ENCODE results near the gene CAPN5. TPM values are rescaled to one million over a fixed set of nuclear protein-coding genes. Genes with fewer than 3 reads are reported as not detected.

Gene CAPN5
- total RNA-seq, 1 donor from 2014 or later, result 19.4 TPM

DNA sequence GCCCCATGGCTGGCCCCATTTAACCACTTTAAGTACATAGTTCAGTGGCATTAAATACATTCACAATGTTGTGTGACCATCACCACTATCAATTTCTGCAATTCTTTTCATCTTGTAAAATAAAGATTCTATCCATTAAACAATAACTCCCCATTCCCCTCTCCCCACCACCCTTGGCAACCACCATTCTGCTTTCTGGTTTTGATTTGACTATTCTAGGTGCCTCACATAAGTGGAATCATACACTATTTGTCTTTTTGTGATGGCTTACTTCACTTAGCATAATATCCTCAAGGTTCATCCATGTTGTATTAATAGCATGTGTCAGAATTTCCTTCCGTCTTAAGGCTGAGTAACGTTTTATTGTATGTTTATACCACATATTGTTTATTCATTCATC is 68.3 kb downstream of the CAPN5 start:
- DNase-seq (ENCODE audit: low read depth), result no peak

DNA sequence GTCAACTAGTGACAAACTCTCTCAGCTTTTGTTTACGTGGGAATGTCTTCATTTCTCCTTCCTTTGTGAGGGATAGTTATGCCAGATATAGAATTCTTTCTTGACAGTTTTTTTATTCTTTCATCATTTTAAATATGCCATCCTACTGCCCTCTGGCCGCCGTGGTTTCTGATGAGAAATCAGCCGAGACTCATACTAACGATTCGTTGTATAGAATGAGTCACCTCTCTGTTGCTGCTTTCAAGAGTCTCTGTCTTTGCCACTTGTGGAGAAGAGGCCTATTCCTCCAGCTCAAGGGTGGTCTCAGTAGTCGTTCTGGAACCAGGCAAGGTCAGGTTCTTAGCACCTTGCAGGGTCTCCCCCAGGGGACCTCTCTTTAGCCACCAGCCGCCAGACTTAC is 69.3 kb downstream of the CAPN5 start:
- no peak for DNase-seq (ENCODE audit: low read depth)

DNA sequence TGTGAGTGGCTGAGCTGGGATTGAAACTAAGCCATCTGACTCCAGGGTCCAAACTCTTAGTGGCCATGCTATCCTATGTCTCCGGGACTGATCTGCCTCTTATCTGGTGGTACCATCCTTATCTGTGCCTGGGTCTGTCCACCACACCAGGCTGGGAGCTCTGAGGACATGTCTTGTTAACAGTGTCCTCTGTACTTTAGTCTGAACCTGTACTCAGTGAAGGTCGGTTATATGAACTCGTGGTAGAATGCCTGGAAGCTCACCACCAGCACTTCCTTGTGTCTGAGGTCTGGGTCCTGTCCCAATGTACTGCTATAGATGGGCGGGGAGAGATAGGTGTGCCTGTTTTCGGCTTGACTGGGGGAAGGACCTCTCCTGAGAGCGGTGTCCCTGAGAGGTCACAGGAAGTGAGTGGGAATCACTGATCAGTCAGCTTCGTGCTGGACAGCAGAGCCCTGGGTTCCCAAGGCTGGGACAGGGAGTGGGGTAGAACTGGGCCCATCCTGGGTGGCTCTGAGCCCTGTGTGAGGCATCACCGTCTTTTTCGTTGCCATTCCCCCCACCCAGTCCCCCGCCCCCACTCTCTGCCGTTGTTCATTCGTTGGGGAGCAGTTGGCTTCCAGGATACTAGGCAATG is 70.1 kb downstream of the CAPN5 start:
- no peak for DNase-seq (ENCODE audit: low read depth)

DNA sequence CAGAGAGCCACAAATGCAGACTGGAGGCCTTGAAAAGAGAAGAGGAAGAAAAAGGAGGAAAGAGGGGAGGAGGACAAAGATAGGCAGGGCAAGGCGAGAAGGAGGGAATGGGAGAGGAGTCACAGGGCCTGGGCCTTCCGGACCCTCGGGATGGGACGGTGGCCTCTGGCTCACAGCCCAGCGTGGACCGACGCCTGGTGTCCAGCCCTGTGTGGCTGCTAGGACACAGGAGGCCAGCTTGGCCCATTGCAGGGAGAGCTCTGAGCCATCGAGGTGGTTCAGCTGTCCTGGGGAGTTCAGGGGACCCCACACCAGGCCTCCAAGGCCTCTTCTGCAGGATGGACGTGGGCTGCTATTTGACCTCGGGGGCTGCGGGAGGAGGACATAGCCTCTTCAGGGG is 70.7 kb downstream of the CAPN5 start:
- DNase-seq (ENCODE audit: low read depth), result no peak

DNA sequence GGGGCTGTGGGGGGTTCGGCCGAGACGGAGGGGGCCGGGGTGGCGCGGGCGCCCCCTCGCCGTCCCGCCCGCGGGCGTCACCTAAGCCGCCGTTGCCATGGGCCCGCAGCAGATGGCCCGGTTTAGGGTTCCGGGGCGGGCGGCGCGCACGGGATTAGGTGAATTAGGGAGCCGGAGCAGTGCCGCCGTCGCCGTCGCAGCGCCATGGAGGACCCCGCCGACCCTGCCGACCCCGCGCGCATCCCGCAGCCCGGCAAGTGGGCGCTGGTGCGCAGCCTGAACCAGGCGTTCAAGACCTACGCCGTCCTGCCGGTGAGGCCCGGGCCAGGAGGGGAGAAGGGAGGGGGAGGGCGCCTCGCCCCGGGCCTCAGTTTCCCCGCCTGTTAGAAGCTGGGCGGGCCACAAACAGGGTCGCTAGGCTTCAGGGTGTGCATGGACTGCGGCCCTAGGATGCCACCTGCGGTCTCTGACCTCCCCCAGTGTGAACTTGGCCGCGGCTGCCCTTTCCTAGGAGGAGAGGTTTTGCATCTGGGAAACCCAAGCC is 71.4 kb downstream of the CAPN5 start:
- no peak for DNase-seq (ENCODE audit: low read depth)

DNA sequence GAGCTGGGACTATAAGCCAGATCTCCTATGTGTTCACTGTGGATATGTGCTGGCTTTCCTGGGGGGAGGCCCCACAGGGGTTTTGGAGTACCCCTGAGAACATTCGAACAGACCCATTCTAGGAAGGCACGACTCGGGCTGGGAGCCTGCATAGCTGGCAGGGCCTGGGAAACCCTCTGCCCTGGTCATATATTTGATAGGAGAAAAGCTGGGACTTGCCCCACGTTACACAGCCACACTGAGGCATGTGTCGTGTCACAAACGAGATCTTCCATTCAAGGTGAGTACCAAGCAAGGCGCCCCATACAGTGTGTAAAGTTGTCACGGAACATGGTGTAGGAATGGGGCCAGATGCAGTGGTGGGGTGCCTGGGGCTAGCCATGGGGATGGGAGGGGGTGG is 72.4 kb downstream of the CAPN5 start:
- DNase-seq (ENCODE audit: low read depth), result no peak

DNA sequence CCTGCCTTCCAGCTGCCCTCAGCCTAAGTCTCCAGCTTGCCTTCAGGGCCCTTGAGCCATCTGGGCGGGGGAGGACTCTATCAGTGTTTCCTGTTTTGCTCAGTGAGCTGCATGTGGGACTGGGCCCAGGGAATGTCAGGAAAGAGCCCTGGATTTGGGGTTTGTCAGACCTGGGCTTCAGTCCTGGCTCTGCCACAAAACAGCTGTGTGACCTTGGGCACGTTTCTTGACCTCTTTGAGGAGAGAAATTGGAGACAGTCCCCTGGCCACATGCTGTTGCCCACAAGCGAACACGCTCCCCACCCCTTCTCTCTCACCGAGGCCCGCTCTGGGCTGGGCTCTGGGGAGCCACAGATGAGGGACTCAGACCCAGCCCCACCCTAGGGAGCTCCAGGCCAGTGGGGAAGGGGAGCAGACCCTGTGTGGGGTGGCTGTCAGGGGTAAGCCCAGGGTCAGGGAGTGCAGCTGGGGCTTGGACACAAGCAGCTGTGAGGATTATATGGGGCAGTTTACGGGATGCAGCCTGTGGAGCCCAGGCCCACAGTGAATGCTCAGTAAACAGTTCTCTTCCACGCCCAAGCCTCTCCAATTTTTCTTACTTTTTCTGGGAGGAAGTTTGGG is 73.6 kb downstream of the CAPN5 start:
- DNase-seq (ENCODE audit: low read depth), result no peak

DNA sequence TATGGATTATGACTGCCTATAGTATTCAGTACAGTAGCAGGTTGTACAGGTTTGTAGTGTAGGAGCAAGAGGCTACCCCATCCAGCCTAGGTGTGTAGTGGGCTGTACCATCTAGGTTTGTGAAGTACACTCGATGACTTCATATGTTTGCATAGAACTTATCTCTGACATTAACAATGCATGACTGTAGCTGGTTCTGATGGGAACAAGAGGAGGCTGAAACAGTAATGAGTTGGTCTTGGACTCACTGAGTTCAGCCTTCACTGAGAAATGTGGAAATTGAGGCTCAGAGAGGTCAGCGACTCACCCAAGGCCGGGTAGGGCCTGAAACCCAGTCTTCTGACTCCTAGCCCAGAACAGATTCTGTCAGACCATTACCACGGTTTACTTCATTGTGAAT is 74.3 kb downstream of the CAPN5 start:
- peak; percentile 35 for DNase-seq (ENCODE audit: low read depth)

DNA sequence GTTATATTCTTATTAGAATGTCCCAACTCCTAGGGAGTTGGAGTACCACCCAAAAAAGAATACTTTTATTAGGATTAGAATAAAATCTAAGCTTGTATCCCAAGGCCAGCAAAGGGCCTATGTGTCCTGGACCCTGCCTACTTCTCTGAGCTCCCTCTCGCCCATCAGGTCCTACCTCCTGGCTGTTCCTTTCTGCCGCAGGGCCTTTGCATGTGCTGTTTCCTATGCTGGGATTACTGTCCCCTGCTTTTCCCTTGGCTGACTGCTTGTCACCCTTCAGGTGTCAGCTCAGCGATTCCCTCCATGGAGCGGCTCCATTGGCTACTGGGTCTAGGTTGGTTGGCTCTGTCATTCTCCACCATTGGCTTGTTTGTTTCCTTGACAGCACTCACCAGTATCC is 74.7 kb downstream of the CAPN5 start:
- no peak for DNase-seq (ENCODE audit: low read depth)

DNA sequence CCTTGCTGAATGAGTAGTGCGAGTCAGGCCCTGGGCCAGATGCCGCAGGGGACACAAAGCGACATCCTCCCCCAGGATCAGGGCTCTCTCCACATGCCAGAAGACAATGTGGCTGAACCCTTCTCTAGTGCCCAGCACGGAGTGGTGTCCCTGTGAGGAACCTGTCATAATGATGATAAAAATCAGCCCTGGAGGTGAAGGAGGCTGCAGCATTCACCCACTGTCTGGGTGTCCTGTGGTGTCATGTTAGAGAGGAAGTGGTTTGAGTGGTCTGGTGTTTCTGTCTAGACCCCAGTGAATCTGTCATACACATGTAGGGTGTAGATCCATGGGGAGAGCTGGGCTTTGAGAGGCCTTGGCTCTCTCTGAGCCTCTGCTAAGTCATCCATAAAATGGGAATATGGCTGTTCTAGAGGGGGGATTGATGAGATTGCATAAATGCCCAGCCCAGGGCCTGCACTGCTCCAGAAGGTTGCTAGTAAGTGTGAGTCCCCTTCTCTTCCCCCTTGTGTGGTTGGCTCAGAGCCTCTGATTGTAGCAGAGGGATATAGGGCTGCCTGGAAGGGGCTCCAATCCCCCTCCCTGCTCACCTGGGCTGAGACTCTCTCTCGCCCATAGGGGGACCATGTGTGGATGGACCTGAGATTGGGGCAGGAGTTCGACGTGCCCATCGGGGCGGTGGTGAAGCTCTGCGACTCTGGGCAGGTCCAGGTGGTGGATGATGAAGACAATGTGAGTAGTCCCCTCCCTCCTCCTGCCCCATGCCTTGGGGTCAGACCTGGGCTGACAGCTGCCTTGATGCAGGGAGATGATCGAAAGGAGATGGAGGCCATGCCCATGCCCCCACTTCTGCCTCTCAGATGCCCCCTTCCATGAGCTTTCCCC is 75.6 kb downstream of the CAPN5 start:
- DNase-seq (ENCODE audit: low read depth), result no peak

DNA sequence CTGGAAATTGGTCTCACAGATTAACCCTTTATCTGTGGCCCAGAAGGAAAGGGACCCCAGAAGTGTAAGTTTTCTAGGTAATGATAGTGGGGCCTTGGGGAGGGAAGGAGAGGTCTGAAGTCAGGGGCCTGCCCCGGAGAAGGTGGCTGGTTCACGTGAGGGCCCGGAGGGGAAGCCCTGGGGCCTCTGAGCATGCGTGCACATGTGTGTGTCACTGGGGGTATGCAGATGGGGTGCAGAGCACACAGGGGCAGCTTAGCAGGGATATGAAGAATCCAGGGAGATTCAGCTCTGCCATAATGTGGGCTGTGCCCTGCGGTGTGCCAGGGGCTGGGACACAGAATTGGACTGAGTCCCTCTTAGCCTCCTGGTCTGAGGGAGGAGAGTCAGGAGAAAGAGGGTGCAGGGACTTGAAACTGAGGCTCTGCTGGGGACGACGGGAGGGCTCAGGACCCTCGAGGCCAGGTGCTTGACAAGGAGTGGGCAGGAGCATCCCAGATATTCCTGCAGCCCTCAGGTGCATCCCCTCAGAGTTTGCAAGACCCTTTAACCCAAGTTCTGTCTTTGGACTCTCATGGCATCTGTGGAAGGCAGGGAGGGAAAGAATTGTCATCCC is 76.7 kb downstream of the CAPN5 start:
- no peak for DNase-seq (ENCODE audit: low read depth)

DNA sequence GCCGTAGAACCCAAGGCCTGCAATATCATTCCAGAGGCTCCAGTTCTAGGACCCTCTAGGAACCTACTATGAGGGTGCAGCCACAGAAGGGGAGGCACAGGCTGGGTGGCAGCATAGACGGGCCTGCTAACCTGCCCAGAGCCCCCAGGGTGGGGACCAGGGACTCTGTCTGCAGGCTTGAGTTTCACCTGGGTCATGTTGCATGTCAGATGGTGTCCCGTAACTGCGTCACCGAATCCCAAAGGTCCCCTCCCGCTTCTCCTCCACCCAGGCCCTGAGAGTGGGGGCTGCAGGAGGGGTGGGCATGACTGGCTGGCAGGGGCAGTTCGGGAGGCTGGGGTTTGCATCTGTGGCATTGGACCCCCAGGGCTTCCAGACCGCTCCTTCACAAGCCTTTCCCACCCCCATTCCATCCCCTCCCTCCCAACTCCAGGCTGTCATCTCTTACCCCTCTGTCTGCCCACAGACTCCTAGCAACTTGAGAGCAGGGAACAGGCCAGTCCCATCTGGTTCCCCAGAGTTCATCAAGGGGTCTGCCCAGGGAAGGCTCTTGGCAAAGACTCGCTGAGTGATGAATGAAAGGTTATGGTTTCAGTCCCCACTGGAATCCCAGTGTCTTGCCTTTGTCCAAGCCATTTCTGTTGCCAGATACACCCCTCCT is 77.6 kb downstream of the CAPN5 start:
- DNase-seq (ENCODE audit: low read depth), result no peak

DNA sequence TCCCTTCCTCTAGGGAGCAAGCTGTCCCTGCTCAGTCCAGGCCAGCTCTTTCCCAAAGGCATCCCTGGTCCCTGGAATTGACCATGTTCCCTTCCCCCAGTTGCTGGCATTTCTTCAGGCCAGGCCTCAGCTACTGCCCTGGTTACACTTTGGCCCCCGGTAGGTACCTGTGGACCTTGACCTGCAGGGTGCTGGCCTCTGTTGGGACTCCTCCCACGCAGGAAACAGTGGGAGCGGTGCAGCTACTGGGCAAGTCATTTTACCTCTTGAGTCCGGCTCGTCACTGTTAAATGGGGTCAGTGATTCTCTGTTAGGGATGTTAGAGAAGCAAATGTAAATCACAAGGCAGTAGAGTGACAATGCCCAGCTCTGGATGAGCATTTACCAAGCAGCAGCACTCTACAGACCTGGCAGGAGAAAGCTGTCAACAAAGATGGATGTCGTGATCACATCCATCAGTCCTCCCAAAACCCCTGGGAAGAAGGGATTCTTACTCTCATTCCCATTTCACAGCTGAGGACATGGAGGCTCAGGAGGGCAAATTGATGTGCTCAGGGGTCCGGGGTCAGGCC is 78.2 kb downstream of the CAPN5 start:
- DNase-seq (ENCODE audit: low read depth), result no peak

DNA sequence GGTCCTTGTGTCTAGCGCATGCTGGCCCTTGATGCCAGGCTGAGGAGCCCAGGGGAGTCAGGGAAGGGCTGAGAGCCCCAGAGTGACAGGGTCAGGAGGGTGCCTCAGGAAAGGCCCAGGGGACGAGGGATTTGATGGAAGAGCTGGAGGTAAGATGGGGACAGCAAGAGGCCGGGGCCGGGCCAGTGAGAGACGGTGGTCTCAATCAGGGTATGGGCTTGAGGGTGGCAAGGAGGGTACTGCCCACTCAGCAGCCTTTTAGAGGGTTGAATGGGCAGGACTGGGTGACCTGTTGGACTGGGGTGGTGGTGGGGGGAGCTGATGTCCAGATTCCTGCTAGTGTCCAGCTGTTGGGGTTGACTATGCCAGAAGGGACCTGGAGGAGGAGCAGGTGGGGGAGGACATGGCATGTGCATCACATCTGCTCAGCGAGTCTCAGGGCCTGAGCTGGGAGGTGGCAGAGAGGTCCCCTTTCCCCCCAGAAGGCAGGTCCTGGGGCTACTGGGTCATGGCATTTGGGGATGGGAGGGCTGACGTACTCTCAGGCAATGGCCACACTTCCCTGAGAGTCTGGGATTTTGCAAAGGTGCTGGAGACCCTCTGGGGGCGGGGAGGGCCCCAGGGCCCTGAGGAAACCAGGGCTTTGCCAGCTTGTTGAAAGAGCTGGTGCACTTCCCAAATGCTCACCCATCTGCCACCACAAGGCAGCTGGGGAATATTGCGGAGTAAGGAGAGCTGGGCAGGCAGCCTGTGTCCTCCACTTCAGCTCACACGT is 79.7 kb downstream of the CAPN5 start:
- DNase-seq (ENCODE audit: low read depth), result no peak

DNA sequence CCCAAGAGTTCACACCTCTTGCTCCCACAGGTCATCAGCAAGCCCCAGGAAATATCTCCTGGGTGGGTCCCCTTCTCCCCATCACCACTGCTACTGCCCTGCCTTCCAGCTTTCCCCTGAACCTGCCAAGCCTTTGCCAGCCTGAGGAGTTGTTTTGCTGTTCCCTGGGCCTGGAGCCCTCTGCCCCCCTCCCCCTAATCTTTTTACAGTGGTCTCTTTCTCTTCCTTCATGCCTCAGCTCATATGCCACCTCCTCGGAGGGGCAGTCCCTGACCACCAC is 80.2 kb downstream of the CAPN5 start:
- no peak for DNase-seq (ENCODE audit: low read depth)

DNA sequence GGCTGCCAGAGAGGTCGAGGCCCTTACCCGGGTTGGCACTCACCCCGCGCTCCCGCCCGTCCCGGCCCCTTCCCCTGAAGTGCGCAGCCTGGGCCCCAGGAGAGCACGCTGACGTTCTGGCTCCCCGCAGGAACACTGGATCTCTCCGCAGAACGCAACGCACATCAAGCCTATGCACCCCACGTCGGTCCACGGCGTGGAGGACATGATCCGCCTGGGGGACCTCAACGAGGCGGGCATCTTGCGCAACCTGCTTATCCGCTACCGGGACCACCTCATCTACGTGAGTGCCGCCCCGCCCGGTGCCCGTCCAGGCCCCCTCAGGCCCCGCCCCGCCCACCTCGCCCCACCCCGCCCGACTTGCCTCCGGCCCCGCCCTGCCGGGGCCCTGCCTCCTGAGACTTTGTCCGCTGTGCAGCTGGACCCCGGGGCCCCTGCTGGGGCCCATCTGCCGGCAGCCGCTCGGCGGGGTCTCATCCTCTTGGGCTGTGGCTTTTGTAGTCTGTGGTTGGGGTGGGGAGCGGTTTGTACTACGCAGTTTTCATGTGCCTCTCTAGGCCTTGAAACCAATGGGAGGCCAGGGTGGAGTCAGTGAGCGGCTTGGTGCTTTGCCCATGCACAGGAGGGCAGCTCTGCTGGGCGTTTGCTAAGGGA is 81.0 kb downstream of the CAPN5 start:
- DNase-seq (ENCODE audit: low read depth), result no peak

DNA sequence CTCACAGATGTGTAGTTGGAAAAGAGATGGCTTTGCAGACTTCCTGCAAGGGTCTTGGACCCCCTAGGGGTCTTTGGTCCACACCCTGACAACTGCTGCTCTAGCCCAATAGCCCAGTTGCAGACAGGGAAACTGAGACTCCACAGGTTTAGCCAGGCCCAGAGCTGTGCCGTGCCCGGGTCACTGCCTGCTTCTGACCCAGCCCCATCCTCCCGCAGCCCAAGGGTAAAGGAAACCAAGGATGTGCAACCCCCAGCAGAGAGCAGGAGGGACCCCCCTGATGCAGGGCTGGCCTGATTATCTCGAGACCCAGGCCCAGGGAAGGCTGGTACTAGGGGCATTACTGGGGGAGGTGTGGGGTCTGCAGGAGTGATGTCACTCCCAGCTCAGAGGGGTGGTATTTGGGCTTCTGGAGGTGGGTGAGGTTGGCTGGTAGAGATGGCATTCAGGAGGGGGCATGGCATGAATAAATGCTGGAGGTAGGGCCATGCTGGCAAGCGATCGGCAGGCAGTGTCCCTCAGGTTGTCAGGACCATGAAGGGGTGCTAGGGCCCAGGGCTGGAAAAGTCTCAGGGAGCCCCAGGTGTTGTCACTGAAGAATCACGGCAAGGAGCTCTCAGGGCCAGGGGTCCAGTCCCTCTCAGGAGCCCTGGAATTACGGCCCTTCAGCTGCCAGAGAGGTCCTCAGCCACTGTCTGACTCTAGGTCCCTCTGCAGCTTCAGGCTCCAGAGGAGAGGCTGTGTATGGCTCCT is 82.4 kb downstream of the CAPN5 start:
- DNase-seq (ENCODE audit: low read depth), result no peak

DNA sequence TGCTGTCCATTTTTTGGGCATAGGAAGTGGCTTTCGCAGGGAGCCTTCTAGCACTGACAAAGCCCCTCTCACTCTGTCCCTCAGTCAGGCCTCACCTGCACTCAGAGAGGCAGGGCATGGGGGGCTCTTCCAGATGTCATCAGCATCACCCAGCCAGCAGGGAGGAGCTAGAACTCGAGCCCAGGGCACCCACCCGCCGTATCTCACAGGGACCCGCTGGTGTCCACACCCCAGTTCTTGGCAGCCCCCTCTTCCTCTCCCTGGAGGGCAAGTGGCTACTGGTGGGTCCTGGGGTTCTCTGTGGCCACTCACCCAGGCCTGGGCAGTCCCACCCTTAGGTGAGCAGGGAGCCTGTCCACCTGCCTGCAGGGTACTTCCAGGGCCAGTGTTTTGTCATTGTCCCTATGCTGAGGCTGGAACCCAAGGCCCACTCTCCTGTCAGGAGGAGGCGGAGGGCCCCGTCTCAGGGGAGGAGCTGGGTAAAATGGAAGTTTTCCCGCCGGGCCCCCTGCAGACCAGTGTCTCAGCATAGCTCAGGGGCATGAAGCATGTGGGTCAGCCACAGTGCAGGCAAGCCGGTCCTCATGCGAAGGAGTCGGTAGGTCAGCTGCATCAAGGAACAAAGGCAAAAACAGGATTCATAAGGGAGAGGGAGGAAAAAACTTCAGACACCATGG is 83.1 kb downstream of the CAPN5 start:
- no peak for DNase-seq (ENCODE audit: low read depth)

DNA sequence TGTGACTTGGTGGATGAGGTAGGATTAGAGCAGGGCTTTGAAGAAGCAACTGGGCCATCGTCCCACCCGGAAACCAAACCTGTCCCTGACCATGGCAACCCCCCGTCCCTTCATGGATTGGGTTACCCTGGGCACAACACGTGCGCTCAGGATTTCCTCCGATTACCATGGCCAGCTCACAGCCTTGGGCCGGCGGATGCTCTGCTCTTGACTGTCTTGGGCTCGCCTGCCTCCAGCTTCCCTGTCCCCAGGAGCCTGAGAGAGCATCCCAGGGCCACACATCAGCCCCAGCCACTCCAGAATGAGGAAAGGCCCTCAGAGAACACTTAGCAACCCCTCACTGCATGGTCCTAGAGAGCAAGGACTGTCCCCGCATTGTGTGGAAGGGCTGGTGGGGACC is 84.1 kb downstream of the CAPN5 start:
- no peak for DNase-seq (ENCODE audit: low read depth)
